ENCODE results near the gene RAB42.

The RAB42 gene

GRCh38 chr1:28602536-28603439, 10.7 kb downstream of the RAB42 start:
- DNase-seq (ENCODE audit: low read depth, low spot score) = peak; percentile 82
- TF ChIP-seq CTCF (IDR thresholded peaks at IDR 0.05; ENCODE audit: low read depth, low read length) = peak; percentile 74
- H3K4me3 ChIP-seq (ENCODE audit: low read depth, low read length) = no peak overlapping the region
- in situ Hi-C loops (cut with HindIII; ENCODE audit: low sequenced_read_pairs) = no loop called here

- no peak for TF ChIP-seq CTCF (IDR thresholded peaks at IDR 0.05; ENCODE audit: low read depth, low read length)
- no peak overlapping the region for H3K4me3 ChIP-seq (ENCODE audit: low read depth, low read length)
- in situ Hi-C loops (cut with HindIII; ENCODE audit: low sequenced_read_pairs) = no loop called here
- no peak for DNase-seq (ENCODE audit: low read depth, low spot score)
Measured at GRCh38 chr1:28604411-28604810, 12.3 kb downstream of the RAB42 start.

- in situ Hi-C loops (cut with HindIII; ENCODE audit: low sequenced_read_pairs) = no loop called here
- no peak overlapping the region for H3K4me3 ChIP-seq (ENCODE audit: low read depth, low read length)
- no peak for TF ChIP-seq CTCF (IDR thresholded peaks at IDR 0.05; ENCODE audit: low read depth, low read length)
- no peak for DNase-seq (ENCODE audit: low read depth, low spot score)
Measured at GRCh38 chr1:28604962-28605361, 12.9 kb downstream of the RAB42 start.

GRCh38 chr1:28606771-28607170, 14.7 kb downstream of the RAB42 start:
- no peak overlapping the region for H3K4me3 ChIP-seq (ENCODE audit: low read depth, low read length)
- no peak for DNase-seq (ENCODE audit: low read depth, low spot score)
- in situ Hi-C loops (cut with HindIII; ENCODE audit: low sequenced_read_pairs) = no loop called here
- no peak for TF ChIP-seq CTCF (IDR thresholded peaks at IDR 0.05; ENCODE audit: low read depth, low read length)

GRCh38 chr1:28613175-28613574, 21.1 kb downstream of the RAB42 start:
- no peak for TF ChIP-seq CTCF (IDR thresholded peaks at IDR 0.05; ENCODE audit: low read depth, low read length)
- no peak overlapping the region for H3K4me3 ChIP-seq (ENCODE audit: low read depth, low read length)
- DNase-seq (ENCODE audit: low read depth, low spot score) = no peak
- in situ Hi-C loops (cut with HindIII; ENCODE audit: low sequenced_read_pairs) = no loop called here

- in situ Hi-C loops (cut with HindIII; ENCODE audit: low sequenced_read_pairs) = no loop called here
- TF ChIP-seq CTCF (IDR thresholded peaks at IDR 0.05; ENCODE audit: low read depth, low read length) = no peak
- no peak overlapping the region for H3K4me3 ChIP-seq (ENCODE audit: low read depth, low read length)
- DNase-seq (ENCODE audit: low read depth, low spot score) = no peak
Measured at GRCh38 chr1:28631713-28632112, 39.6 kb downstream of the RAB42 start.

Data from astrocyte of the spinal cord (primary cell).